HCT116 (cell line): Measurements from ENCODE around the gene SLC44A4. TPM values are rescaled to one million over a fixed set of nuclear protein-coding genes. Genes with fewer than 3 reads are reported as not detected.

Experiments
- ATAC-seq: fragments of 200-7000 bp; cut with Tn5 transposase; 2 replicates; pipeline ENCODE4 v1.9.1; 2020; ENCODE audit warnings: mild to moderate bottlenecking, moderate library complexity
- BruUV-seq: library from RNA; stranded (reverse); fragments of 400-500 nt; replicated peaks from 2 replicates; lab custom pipeline; 2021; lab: Mats Ljungman, UMichigan
- CTCF ChIA-PET: fragments of 300-600 bp; sonication (Branson Sonifier 250); formaldehyde crosslinking; loops from one replicate; lab custom pipeline; 2021; ENCODE audit warnings: antibody characterized with exemption; lab: Charles Lee
- POLR2A ChIA-PET: fragments of 300-600, 350-600 bp; sonication (Branson Sonifier 250); formaldehyde crosslinking; loops from one replicate; lab custom pipeline; 2021; ENCODE audit warnings: antibody characterized with exemption; lab: Charles Lee
- RAD21 ChIA-PET, 2 experiments: fragments of 300-600 bp; sonication (Branson Sonifier 250); formaldehyde crosslinking; loops; one replicate each; lab custom pipeline; 2023; ENCODE audit warnings: low total read pairs in 2 of 2; ENCODE audit not compliant: uncharacterized antibody in 2 of 2, unreplicated experiment in 2 of 2, low non-redundant PET in 1 of 2; lab: Charles Lee
- DNase-seq: peaks from one replicate; pipeline ENCODE4 v3.0.0-alpha.2; 2010; ENCODE audit warnings: low read depth, low spot score
- H2AFZ ChIP-seq: fragments of 200-600 bp; shearing (Covaris generic), sonication (generic); 2 replicates; pipeline ENCODE4 v1.6.1; 2017; ENCODE audit warnings: low read depth, mixed run types, mixed read lengths, antibody characterized with exemption, low read length; ENCODE audit not compliant: poor library complexity, severe bottlenecking
- H3K27ac ChIP-seq: 2 replicates; pipeline ENCODE4 v1.5.1; 2012; ENCODE audit warnings: low read depth, low read length
- H3K27me3 ChIP-seq: fragments of 200-600 bp; sonication (generic); 2 replicates; pipeline ENCODE4 v1.6.1; 2016; ENCODE audit warnings: mixed run types, low read length, mixed read lengths; ENCODE audit not compliant: insufficient read depth
- H3K36me3 ChIP-seq, 2 experiments: fragments of 200-500 bp in 1 of 2; fragments of 200-600 bp in 1 of 2; sonication (Bioruptor generic) in 1 of 2; sonication (generic) in 1 of 2; 2 replicates each; pipeline versions ENCODE4 v1.5.1 to v1.6.1; 2014 to 2016; ENCODE audit warnings: low read length in 2 of 2, inconsistent platforms in 1 of 2, mixed read lengths in 1 of 2, mixed run types in 1 of 2; ENCODE audit not compliant: insufficient read depth in 2 of 2, control insufficient read depth in 1 of 2
- H3K4me1 ChIP-seq, 2 experiments: fragments of 200-600 bp in 1 of 2; sonication (generic) in 1 of 2; 2 replicates each; pipeline versions ENCODE4 v1.5.1 to v1.6.1; 2012 to 2017; ENCODE audit warnings: low read length in 2 of 2, inconsistent platforms in 1 of 2, mild to moderate bottlenecking in 1 of 2, mixed read lengths in 1 of 2, mixed run types in 1 of 2, moderate library complexity in 1 of 2; ENCODE audit not compliant: insufficient read depth in 2 of 2, control insufficient read depth in 1 of 2
- H3K4me2 ChIP-seq: fragments of 200-600 bp; sonication (generic); 2 replicates; pipeline ENCODE4 v1.6.1; 2017; ENCODE audit warnings: mixed run types, low read length, mixed read lengths
- H3K4me3 ChIP-seq, 2 experiments: fragments of 200-600 bp in 1 of 2; sonication (generic) in 1 of 2; replicated peaks in 1 of 2; 2 replicates each; pipeline ENCODE4 v1.5.1; 2011 to 2016; ENCODE audit warnings: low read length in 2 of 2, control low read depth in 1 of 2, low read depth in 1 of 2, mild to moderate bottlenecking in 1 of 2, mixed read lengths in 1 of 2, mixed run types in 1 of 2
- H3K79me2 ChIP-seq: fragments of 200-600 bp; sonication (generic); 2 replicates; pipeline ENCODE4 v1.6.1; 2017; ENCODE audit warnings: mild to moderate bottlenecking, mixed run types, low read length, moderate library complexity, mixed read lengths; ENCODE audit not compliant: insufficient read depth
- H3K9ac ChIP-seq: fragments of 200-600 bp; sonication (generic); 2 replicates; pipeline ENCODE4 v1.6.1; 2016; ENCODE audit warnings: low read length, mixed read lengths
- H3K9me2 ChIP-seq: fragments of 200-600 bp; sonication (generic), shearing (Covaris generic); 2 replicates; pipeline ENCODE4 v1.6.1; 2017; ENCODE audit warnings: mixed run types, mild to moderate bottlenecking, moderate library complexity; ENCODE audit not compliant: insufficient read depth
- H3K9me3 ChIP-seq, 2 experiments: fragments of 200-500 bp in 1 of 2; fragments of 200-600 bp in 1 of 2; sonication (Bioruptor generic) in 1 of 2; sonication (generic) in 1 of 2; 2 replicates each; pipeline ENCODE4 v1.6.1; 2014 to 2017; ENCODE audit warnings: low read length in 2 of 2, mixed read lengths in 2 of 2, inconsistent platforms in 1 of 2, low read depth in 1 of 2, mild to moderate bottlenecking in 1 of 2, mixed run types in 1 of 2, moderate library complexity in 1 of 2; ENCODE audit not compliant: control insufficient read depth in 1 of 2, insufficient read depth in 1 of 2
- H4K20me1 ChIP-seq: fragments of 200-600 bp; sonication (generic), shearing (Covaris generic); 2 replicates; pipeline ENCODE4 v1.6.1; 2017; ENCODE audit warnings: mixed run types, mild to moderate bottlenecking, moderate library complexity; ENCODE audit not compliant: insufficient read depth
- CBX3 ChIP-seq: IDR thresholded peaks from 2 replicates; pipeline ENCODE4 v1.6.1; 2012; ENCODE audit warnings: low read depth
- CEBPB ChIP-seq: IDR thresholded peaks from 2 replicates; pipeline ENCODE4 v1.6.1; 2012; ENCODE audit warnings: low read depth
- EGR1 ChIP-seq: IDR thresholded peaks from 2 replicates; pipeline ENCODE4 v1.6.1; 2012; ENCODE audit warnings: low read depth
- ELF1 ChIP-seq: IDR thresholded peaks from 2 replicates; pipeline ENCODE4 v1.6.1; 2012; ENCODE audit warnings: low read depth, borderline replicate concordance
- EZH2 ChIP-seq: fragments of 200-600 bp; sonication (generic); IDR thresholded peaks from 2 replicates; pipeline ENCODE4 v1.6.1; 2017; ENCODE audit warnings: antibody characterized with exemption, mixed run types
- EZH2phosphoT487 ChIP-seq: fragments of 200-600 bp; IDR thresholded peaks from 2 replicates; pipeline ENCODE4 v1.6.1; 2018; ENCODE audit warnings: antibody characterized with exemption, borderline replicate concordance
- FOSL1 ChIP-seq: IDR thresholded peaks from 2 replicates; pipeline ENCODE4 v1.6.1; 2012; ENCODE audit warnings: low read depth
- JUND ChIP-seq: IDR thresholded peaks from 2 replicates; pipeline ENCODE4 v1.6.1; 2012
- POLR2AphosphoS5 ChIP-seq: IDR thresholded peaks from 2 replicates; pipeline ENCODE4 v1.6.1; 2011; ENCODE audit warnings: mild to moderate bottlenecking, low read depth, low read length, moderate library complexity
- RAD21 ChIP-seq: IDR thresholded peaks from 2 replicates; pipeline ENCODE4 v1.6.1; 2012; ENCODE audit warnings: low read depth, mild to moderate bottlenecking
- SIN3A ChIP-seq: IDR thresholded peaks from 2 replicates; pipeline ENCODE4 v1.6.1; 2012; ENCODE audit warnings: low read depth
- SP1 ChIP-seq: IDR thresholded peaks from 2 replicates; pipeline ENCODE4 v1.6.1; 2012; ENCODE audit warnings: low read depth
- SRF ChIP-seq: IDR thresholded peaks from 2 replicates; pipeline ENCODE4 v1.6.1; 2012; ENCODE audit warnings: low read depth
- YY1 ChIP-seq: IDR thresholded peaks from 2 replicates; pipeline ENCODE4 v1.6.1; 2011; ENCODE audit warnings: low read length, low read depth, moderate library complexity, mild to moderate bottlenecking; ENCODE audit not compliant: insufficient replicate concordance; ENCODE audit errors: extremely low read depth
- ZFX ChIP-seq: fragments of 450-650 bp; IDR thresholded peaks from 2 replicates; pipeline ENCODE4 v1.6.1; 2017
- intact Hi-C: fragments of 100-400 bp; cut with micrococcal nuclease; formaldehyde crosslinking; loops from 2 replicates; pipeline ENCODE4 v1.10.0; 2022
- total RNA-seq: library from RNA; stranded (reverse); gene quantifications from one replicate; pipeline ENCODE4 v1.2.1, GENCODE V29; 2021; ENCODE audit not compliant: unreplicated experiment
- TF ChIP-seq, protein P1 (sequence below), 3 experiments: fragments of 200-600 bp in 1 of 3; sonication (generic) in 1 of 3; IDR thresholded peaks in 2 of 3; conservative IDR thresholded peaks in 1 of 3; 2 replicates each; pipeline ENCODE4 v1.5.1; 2012 to 2017; ENCODE audit warnings: low read depth in 2 of 3, low read length in 2 of 3, antibody characterized with exemption in 1 of 3, borderline replicate concordance in 1 of 3, control low read depth in 1 of 3, mild to moderate bottlenecking in 1 of 3, mixed read lengths in 1 of 3, mixed run types in 1 of 3, moderate library complexity in 1 of 3; ENCODE audit not compliant: insufficient read depth in 1 of 3
- TF ChIP-seq, protein P2 (sequence below): IDR thresholded peaks from 2 replicates; pipeline ENCODE4 v1.6.1; 2012; ENCODE audit warnings: low read depth
- TF ChIP-seq, protein P3 (sequence below): IDR thresholded peaks from 2 replicates; pipeline ENCODE4 v1.6.1; 2012
- TF ChIP-seq, protein P4 (sequence below): IDR thresholded peaks from 2 replicates; pipeline ENCODE4 v1.6.1; 2012

Gene SLC44A4
- total RNA-seq, 1 experiment from 2014 or later, result 0.74 TPM

DNA sequence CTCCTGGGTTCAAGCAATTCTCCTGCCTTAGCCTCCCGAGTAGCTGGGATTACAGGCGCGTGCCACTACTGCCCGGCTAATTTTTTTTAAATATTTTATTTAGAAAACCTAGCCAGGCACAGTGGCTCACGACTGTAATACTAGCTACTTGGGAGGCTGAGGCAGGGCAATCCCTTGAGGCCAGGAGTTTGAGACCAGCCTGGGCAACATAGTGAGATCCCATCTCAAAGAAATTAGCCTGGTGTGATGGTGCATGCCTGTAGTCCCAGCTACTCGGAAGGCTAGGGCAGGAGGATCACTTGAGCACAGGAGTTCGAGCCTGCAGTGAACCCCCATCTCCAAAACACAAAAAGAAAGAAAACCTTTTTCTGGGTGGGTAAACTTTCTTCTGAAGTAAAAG is 2.4 kb downstream of the SLC44A4 start:
- ATAC-seq, result no peak
- TF ChIP-seq, protein P1, sequence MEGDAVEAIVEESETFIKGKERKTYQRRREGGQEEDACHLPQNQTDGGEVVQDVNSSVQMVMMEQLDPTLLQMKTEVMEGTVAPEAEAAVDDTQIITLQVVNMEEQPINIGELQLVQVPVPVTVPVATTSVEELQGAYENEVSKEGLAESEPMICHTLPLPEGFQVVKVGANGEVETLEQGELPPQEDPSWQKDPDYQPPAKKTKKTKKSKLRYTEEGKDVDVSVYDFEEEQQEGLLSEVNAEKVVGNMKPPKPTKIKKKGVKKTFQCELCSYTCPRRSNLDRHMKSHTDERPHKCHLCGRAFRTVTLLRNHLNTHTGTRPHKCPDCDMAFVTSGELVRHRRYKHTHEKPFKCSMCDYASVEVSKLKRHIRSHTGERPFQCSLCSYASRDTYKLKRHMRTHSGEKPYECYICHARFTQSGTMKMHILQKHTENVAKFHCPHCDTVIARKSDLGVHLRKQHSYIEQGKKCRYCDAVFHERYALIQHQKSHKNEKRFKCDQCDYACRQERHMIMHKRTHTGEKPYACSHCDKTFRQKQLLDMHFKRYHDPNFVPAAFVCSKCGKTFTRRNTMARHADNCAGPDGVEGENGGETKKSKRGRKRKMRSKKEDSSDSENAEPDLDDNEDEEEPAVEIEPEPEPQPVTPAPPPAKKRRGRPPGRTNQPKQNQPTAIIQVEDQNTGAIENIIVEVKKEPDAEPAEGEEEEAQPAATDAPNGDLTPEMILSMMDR (IDR thresholded peaks at IDR 0.05 in 2 of 3, conservative IDR thresholded peaks at IDR 0.05 in 1 of 3; ENCODE audit: borderline replicate concordance in 1 of 3, insufficient read depth in 1 of 3, low read depth in 2 of 3, low read length in 2 of 3), result no peak
- no peak for TF ChIP-seq YY1
- TF ChIP-seq, protein P2, sequence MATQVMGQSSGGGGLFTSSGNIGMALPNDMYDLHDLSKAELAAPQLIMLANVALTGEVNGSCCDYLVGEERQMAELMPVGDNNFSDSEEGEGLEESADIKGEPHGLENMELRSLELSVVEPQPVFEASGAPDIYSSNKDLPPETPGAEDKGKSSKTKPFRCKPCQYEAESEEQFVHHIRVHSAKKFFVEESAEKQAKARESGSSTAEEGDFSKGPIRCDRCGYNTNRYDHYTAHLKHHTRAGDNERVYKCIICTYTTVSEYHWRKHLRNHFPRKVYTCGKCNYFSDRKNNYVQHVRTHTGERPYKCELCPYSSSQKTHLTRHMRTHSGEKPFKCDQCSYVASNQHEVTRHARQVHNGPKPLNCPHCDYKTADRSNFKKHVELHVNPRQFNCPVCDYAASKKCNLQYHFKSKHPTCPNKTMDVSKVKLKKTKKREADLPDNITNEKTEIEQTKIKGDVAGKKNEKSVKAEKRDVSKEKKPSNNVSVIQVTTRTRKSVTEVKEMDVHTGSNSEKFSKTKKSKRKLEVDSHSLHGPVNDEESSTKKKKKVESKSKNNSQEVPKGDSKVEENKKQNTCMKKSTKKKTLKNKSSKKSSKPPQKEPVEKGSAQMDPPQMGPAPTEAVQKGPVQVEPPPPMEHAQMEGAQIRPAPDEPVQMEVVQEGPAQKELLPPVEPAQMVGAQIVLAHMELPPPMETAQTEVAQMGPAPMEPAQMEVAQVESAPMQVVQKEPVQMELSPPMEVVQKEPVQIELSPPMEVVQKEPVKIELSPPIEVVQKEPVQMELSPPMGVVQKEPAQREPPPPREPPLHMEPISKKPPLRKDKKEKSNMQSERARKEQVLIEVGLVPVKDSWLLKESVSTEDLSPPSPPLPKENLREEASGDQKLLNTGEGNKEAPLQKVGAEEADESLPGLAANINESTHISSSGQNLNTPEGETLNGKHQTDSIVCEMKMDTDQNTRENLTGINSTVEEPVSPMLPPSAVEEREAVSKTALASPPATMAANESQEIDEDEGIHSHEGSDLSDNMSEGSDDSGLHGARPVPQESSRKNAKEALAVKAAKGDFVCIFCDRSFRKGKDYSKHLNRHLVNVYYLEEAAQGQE, result no peak
- no peak for TF ChIP-seq SIN3A
- TF ChIP-seq, protein P3, sequence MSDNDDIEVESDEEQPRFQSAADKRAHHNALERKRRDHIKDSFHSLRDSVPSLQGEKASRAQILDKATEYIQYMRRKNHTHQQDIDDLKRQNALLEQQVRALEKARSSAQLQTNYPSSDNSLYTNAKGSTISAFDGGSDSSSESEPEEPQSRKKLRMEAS, result no peak
- TF ChIP-seq CEBPB, result no peak
- no peak for TF ChIP-seq ELF1
- TF ChIP-seq JUND, result no peak
- TF ChIP-seq EZH2phosphoT487, result no peak
- no peak for TF ChIP-seq EGR1
- no peak for TF ChIP-seq SP1
- TF ChIP-seq POLR2AphosphoS5, result no peak
- no peak for TF ChIP-seq RAD21
- TF ChIP-seq, protein P4, sequence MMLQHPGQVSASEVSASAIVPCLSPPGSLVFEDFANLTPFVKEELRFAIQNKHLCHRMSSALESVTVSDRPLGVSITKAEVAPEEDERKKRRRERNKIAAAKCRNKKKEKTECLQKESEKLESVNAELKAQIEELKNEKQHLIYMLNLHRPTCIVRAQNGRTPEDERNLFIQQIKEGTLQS, result no peak
- TF ChIP-seq ZFX, result no peak
- no peak for TF ChIP-seq SRF
- no peak for TF ChIP-seq EZH2
- TF ChIP-seq FOSL1, result no peak
- no peak for TF ChIP-seq CBX3
- TF ChIP-seq, all 23 proteins: peak for 0
- intact Hi-C loops, result no loop called here

More for the DNA sequence above, 2.4 kb downstream of the SLC44A4 start:
- Histone ChIP-seq H3K27ac (no peak overlapping the region), H2AFZ (no peak overlapping the region), H3K9ac (no peak overlapping the region), H3K27me3 (no peaks in the 10 kb centered on the region), H3K4me1 (peaks cover under 1% of the 10 kb centered on the region in 2 experiments; a peak in 3 of 4 replicates), H3K4me3 (no peak overlapping the region), H3K9me3 (no peaks in the 10 kb centered on the region), H3K9me2 (no peaks in the 10 kb centered on the region), H3K4me2 (no peak overlapping the region), H3K79me2 (no peaks in the 10 kb centered on the region), H3K36me3 (peaks cover 7 to 18% of the 10 kb centered on the region in 2 experiments), H4K20me1 (no peaks in the 10 kb centered on the region)
- BruUV-seq, result no TSS peak
- CTCF ChIA-PET, result no interaction called here
- RAD21 ChIA-PET, result no interaction called here
- POLR2A ChIA-PET, result interaction anchor here (1.9 kb wide), 1 partner anchor 14 kb away, joined by 4 read pairs; the partner anchor contains the start of gene NEU1
- no peak for DNase-seq
